ENCODE results near the gene NEO1.

NEO1 gene

GRCh38 chr15:73340502-73341192 lies 288.4 kb downstream of the NEO1 start:
- no peak overlapping the region for H3K4me3 ChIP-seq
- DNase-seq (ENCODE audit: low read depth, low spot score) = no peak
- no peak overlapping the region for H3K9ac ChIP-seq (ENCODE audit: insufficient read length)
- TF ChIP-seq POLR2AphosphoS5 (IDR thresholded peaks at IDR 0.05; ENCODE audit: borderline replicate concordance, low read depth, low read length) = no peak
- no peak for TF ChIP-seq EZH2 (IDR thresholded peaks at IDR 0.05)
- no peak for TF ChIP-seq FOXP2 (optimal IDR thresholded peaks at IDR 0.05; ENCODE audit: control extremely low read depth, extremely low read length, insufficient read depth)
- H3K9me3 ChIP-seq (ENCODE audit: low read depth, low read length) = no peaks in the 10 kb centered on the region
- no peaks in the 10 kb centered on the region for H3K36me3 ChIP-seq (ENCODE audit: insufficient read depth, low read length)
- no peak overlapping the region for H3K27ac ChIP-seq

- no peak for DNase-seq (ENCODE audit: low read depth, low spot score)
- Histone ChIP-seq H3K9ac (ENCODE audit: insufficient read length) (no peak overlapping the region), H3K27ac (no peak overlapping the region), H3K9me3 (ENCODE audit: low read depth, low read length) (no peaks in the 10 kb centered on the region), H3K36me3 (ENCODE audit: insufficient read depth, low read length) (no peaks in the 10 kb centered on the region), H3K4me3 (no peak overlapping the region)
- TF ChIP-seq FOXP2 (optimal IDR thresholded peaks at IDR 0.05; ENCODE audit: control extremely low read depth, extremely low read length, insufficient read depth) (no peak), POLR2AphosphoS5 (IDR thresholded peaks at IDR 0.05; ENCODE audit: borderline replicate concordance, low read depth, low read length) (no peak), EZH2 (IDR thresholded peaks at IDR 0.05) (no peak)
Observed at GRCh38 chr15:73341886-73342600, 289.8 kb downstream of the NEO1 start.

GRCh38 chr15:73344056-73344455 lies 291.8 kb downstream of the NEO1 start:
- Histone ChIP-seq H3K9ac (ENCODE audit: insufficient read length) (no peak overlapping the region), H3K4me3 (no peak overlapping the region), H3K27ac (no peak overlapping the region), H3K9me3 (ENCODE audit: low read depth, low read length) (no peaks in the 10 kb centered on the region), H3K36me3 (ENCODE audit: insufficient read depth, low read length) (no peaks in the 10 kb centered on the region)
- no peak for DNase-seq (ENCODE audit: low read depth, low spot score)
- TF ChIP-seq FOXP2 (optimal IDR thresholded peaks at IDR 0.05; ENCODE audit: control extremely low read depth, extremely low read length, insufficient read depth) (no peak), EZH2 (IDR thresholded peaks at IDR 0.05) (no peak), POLR2AphosphoS5 (IDR thresholded peaks at IDR 0.05; ENCODE audit: borderline replicate concordance, low read depth, low read length) (no peak)

- no peak overlapping the region for H3K9ac ChIP-seq (ENCODE audit: insufficient read length)
- no peaks in the 10 kb centered on the region for H3K9me3 ChIP-seq (ENCODE audit: low read depth, low read length)
- TF ChIP-seq POLR2AphosphoS5 (IDR thresholded peaks at IDR 0.05; ENCODE audit: borderline replicate concordance, low read depth, low read length) = no peak
- H3K27ac ChIP-seq = no peak overlapping the region
- no peak for DNase-seq (ENCODE audit: low read depth, low spot score)
- no peak overlapping the region for H3K4me3 ChIP-seq
- H3K36me3 ChIP-seq (ENCODE audit: insufficient read depth, low read length) = no peaks in the 10 kb centered on the region
Observed at GRCh38 chr15:73345658-73346057, 293.4 kb downstream of the NEO1 start.

- Histone ChIP-seq H3K4me3 (no peak overlapping the region), H3K36me3 (ENCODE audit: insufficient read depth, low read length) (no peaks in the 10 kb centered on the region), H3K27ac (no peak overlapping the region), H3K9ac (ENCODE audit: insufficient read length) (no peak overlapping the region), H3K9me3 (ENCODE audit: low read depth, low read length) (no peaks in the 10 kb centered on the region)
- DNase-seq (ENCODE audit: low read depth, low spot score) = peak; percentile 8
- no peak for TF ChIP-seq FOXP2 (optimal IDR thresholded peaks at IDR 0.05; ENCODE audit: control extremely low read depth, extremely low read length, insufficient read depth)
- TF ChIP-seq POLR2AphosphoS5 (IDR thresholded peaks at IDR 0.05; ENCODE audit: borderline replicate concordance, low read depth, low read length) = no peak
- TF ChIP-seq EZH2 (IDR thresholded peaks at IDR 0.05) = no peak
Observed at GRCh38 chr15:73346735-73347312, 294.6 kb downstream of the NEO1 start.

- TF ChIP-seq POLR2AphosphoS5 (IDR thresholded peaks at IDR 0.05; ENCODE audit: borderline replicate concordance, low read depth, low read length) (no peak), FOXP2 (optimal IDR thresholded peaks at IDR 0.05; ENCODE audit: control extremely low read depth, extremely low read length, insufficient read depth) (no peak), EZH2 (IDR thresholded peaks at IDR 0.05) (no peak)
- H3K27ac ChIP-seq = no peak overlapping the region
- H3K36me3 ChIP-seq (ENCODE audit: insufficient read depth, low read length) = no peaks in the 10 kb centered on the region
- H3K4me3 ChIP-seq = no peak overlapping the region
- no peak overlapping the region for H3K9ac ChIP-seq (ENCODE audit: insufficient read length)
- H3K9me3 ChIP-seq (ENCODE audit: low read depth, low read length) = no peaks in the 10 kb centered on the region
- DNase-seq (ENCODE audit: low read depth, low spot score) = no peak
Observed at GRCh38 chr15:73349191-73349590, 296.9 kb downstream of the NEO1 start.

GRCh38 chr15:73352082-73352481 lies 299.8 kb downstream of the NEO1 start:
- Histone ChIP-seq H3K36me3 (ENCODE audit: insufficient read depth, low read length) (no peaks in the 10 kb centered on the region), H3K27ac (no peak overlapping the region), H3K9me3 (ENCODE audit: low read depth, low read length) (no peaks in the 10 kb centered on the region), H3K4me3 (no peak overlapping the region), H3K9ac (ENCODE audit: insufficient read length) (no peak overlapping the region)
- no peak for DNase-seq (ENCODE audit: low read depth, low spot score)
- no peak for TF ChIP-seq POLR2AphosphoS5 (IDR thresholded peaks at IDR 0.05; ENCODE audit: borderline replicate concordance, low read depth, low read length)
- TF ChIP-seq FOXP2 (optimal IDR thresholded peaks at IDR 0.05; ENCODE audit: control extremely low read depth, extremely low read length, insufficient read depth) = no peak
- no peak for TF ChIP-seq EZH2 (IDR thresholded peaks at IDR 0.05)

- TF ChIP-seq EZH2 (IDR thresholded peaks at IDR 0.05) (no peak), FOXP2 (optimal IDR thresholded peaks at IDR 0.05; ENCODE audit: control extremely low read depth, extremely low read length, insufficient read depth) (no peak), POLR2AphosphoS5 (IDR thresholded peaks at IDR 0.05; ENCODE audit: borderline replicate concordance, low read depth, low read length) (no peak)
- Histone ChIP-seq H3K4me3 (no peak overlapping the region), H3K36me3 (ENCODE audit: insufficient read depth, low read length) (no peaks in the 10 kb centered on the region), H3K9me3 (ENCODE audit: low read depth, low read length) (no peaks in the 10 kb centered on the region), H3K9ac (ENCODE audit: insufficient read length) (no peak overlapping the region), H3K27ac (no peak overlapping the region)
- DNase-seq (ENCODE audit: low read depth, low spot score) = no peak
Observed at GRCh38 chr15:73353734-73354133, 301.5 kb downstream of the NEO1 start.

Measured in SK-N-MC (cell line).